Measurements from ENCODE around the gene GMEB2. TPM values are rescaled to one million over a fixed set of nuclear protein-coding genes. Genes with fewer than 3 reads are reported as not detected.
A peak's percentile ranks its signal among the peaks of the same experiment; 100 is the strongest.

The GMEB2 gene
- total and polyA plus RNA-seq, 5 donors from 2014 or later: 8.3 to 21.9 (median 10.1) TPM

DNA sequence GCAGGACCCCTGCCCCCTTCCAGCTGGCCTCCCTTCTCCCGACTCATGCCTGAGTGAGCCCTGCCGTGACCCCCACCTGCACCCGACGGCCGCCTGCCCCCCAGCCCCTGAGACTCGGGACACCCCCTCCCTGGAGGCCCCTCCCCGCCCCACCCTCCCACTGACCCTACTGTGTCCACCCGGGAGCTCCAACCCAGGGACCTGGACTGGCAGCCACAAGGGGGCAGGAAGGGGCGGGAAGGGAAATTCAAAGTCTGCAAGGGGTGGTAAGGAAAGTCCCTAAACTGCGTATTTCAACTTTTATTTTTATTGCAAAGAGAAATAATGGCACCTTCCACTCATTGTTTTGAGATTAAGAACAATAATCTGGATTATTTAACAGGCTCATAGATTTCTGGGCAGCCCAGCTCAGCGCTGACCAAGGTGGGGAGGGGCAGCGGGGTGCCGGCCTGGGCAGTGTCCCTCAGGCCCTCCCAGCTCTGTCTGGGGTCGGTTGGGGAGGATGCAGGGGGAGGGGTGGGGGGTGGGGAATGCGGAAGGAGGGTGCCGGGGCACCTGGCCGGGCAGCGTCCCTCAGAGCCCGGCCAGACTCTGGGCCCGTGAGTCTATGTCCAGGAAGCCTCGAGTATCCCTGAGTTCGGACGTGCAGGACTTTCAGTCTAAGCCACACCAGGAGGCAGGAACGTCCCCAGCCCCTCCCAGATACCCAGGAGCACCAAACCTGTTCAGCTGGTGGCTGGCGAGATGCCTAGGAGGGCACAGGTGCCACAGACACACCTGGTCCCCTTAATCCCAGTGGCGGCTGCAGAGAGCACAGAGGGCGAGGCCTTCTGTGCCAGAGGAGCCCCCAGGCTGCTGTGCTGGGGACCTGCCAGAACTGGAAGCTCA lies 88.5 kb downstream of the GMEB2 start:
- Histone ChIP-seq H3K4me1 (ENCODE audit: control insufficient read depth, insufficient read depth, low read length, poor library complexity, severe bottlenecking) (peaks cover 23% of the 10 kb centered on the region), H3K4me3 (ENCODE audit: low read depth, low read length) (no peak overlapping the region), H3K27me3 (ENCODE audit: control insufficient read depth, insufficient read depth, low read length) (no peaks in the 10 kb centered on the region), H3K36me3 (ENCODE audit: control insufficient read depth, insufficient read depth, low read length) (no peaks in the 10 kb centered on the region), H3K9me3 (ENCODE audit: control insufficient read depth in 2 of 2, low read length in 2 of 2) (no peaks in the 10 kb centered on the region), H3K27ac (ENCODE audit: insufficient read depth, low read length, poor library complexity, severe bottlenecking) (peak overlapping the region; percentile 86)
- no peaks in the 10 kb centered on the region for H3K27me3 Mint-ChIP-seq
- no peaks in the 10 kb centered on the region for H3K9me3 Mint-ChIP-seq
- ATAC-seq (ENCODE audit: low read depth in 2 of 2) (no peak), DNase-seq (peak in 2 of 3 donors; percentile 28 to 41)
- no peaks in the 10 kb centered on the region for H3K36me3 Mint-ChIP-seq
- H3K27ac Mint-ChIP-seq: peak overlapping the region in 1 of 3 donors; percentile 55
- peak overlapping the region; percentile 72 to 84 (median 80) for H3K4me3 Mint-ChIP-seq
- H3K4me1 Mint-ChIP-seq: peaks cover 0 to 17% (median under 1%) of the 10 kb centered on the region in 4 donors

Other genes starting within 250 kb of the GMEB2 start
- gene KCNQ2, start 154.4 kb downstream of the GMEB2 start, total RNA-seq: 0.89 TPM
- gene KCNQ2, start 154.4 kb downstream of the GMEB2 start, polyA plus RNA-seq: 1 to 10 TPM in 1 of 4 donors, under 1 TPM in 1, not detected in 2; 0.77 to 1.1 TPM
- 2.1 TPM for gene EEF1A2, start 128.0 kb downstream of the GMEB2 start, total RNA-seq
- gene EEF1A2, start 128.0 kb downstream of the GMEB2 start, polyA plus RNA-seq: under 1 TPM in 3 of 4 donors, not detected in 1; 0.10 to 0.56 (median 0.11) TPM
- gene PPDPF, start 106.3 kb downstream of the GMEB2 start, total RNA-seq: 155 TPM
- gene PPDPF, start 106.3 kb downstream of the GMEB2 start, polyA plus RNA-seq: 100 to 1,000 TPM in 1 of 4 donors, 10 to 100 TPM in 3; 75.8 to 110 (median 85.2) TPM
- gene PTK6, start 89.7 kb downstream of the GMEB2 start, total RNA-seq: 0.20 TPM
- under 1 TPM in 3 of 4 donors, not detected in 1; 0.15 to 0.21 (median 0.19) TPM for gene PTK6, start 89.7 kb downstream of the GMEB2 start, polyA plus RNA-seq
- gene SRMS, start 79.4 kb downstream of the GMEB2 start, total RNA-seq: not detected
- gene SRMS, start 79.4 kb downstream of the GMEB2 start, polyA plus RNA-seq: not detected
- gene FNDC11, start 72.9 kb downstream of the GMEB2 start, total RNA-seq: 1.5 TPM
- under 1 TPM; 0.07 to 0.94 (median 0.18) TPM for gene FNDC11, start 72.9 kb downstream of the GMEB2 start, polyA plus RNA-seq
- 124 TPM for gene HELZ2, start 52.9 kb downstream of the GMEB2 start, total RNA-seq
- gene HELZ2, start 52.9 kb downstream of the GMEB2 start, polyA plus RNA-seq: 1 to 10 TPM; 5.8 to 8.9 (median 7.1) TPM
- 64.6 TPM for gene STMN3, start 26.3 kb upstream of the GMEB2 start, total RNA-seq
- 10 to 100 TPM; 11.7 to 13.5 (median 12.5) TPM for gene STMN3, start 26.3 kb upstream of the GMEB2 start, polyA plus RNA-seq
- gene RTEL1, start 31.2 kb upstream of the GMEB2 start, total RNA-seq: 38.3 TPM
- 1 to 10 TPM; 1.8 to 3.7 (median 2.7) TPM for gene RTEL1, start 31.2 kb upstream of the GMEB2 start, polyA plus RNA-seq
- gene TNFRSF6B, start 69.6 kb upstream of the GMEB2 start, total RNA-seq: not detected
- not detected for gene TNFRSF6B, start 69.6 kb upstream of the GMEB2 start, polyA plus RNA-seq
- gene ARFRP1, start 80.9 kb upstream of the GMEB2 start, total RNA-seq: 51.6 TPM
- 10 to 100 TPM; 56.6 to 65.7 (median 63.1) TPM for gene ARFRP1, start 80.9 kb upstream of the GMEB2 start, polyA plus RNA-seq
- 51.5 TPM for gene ZGPAT, start 80.9 kb upstream of the GMEB2 start, total RNA-seq
- 10 to 100 TPM; 34.0 to 43.2 (median 40.3) TPM for gene ZGPAT, start 80.9 kb upstream of the GMEB2 start, polyA plus RNA-seq
- 237 TPM for gene LIME1, start 109.6 kb upstream of the GMEB2 start, total RNA-seq
- gene LIME1, start 109.6 kb upstream of the GMEB2 start, polyA plus RNA-seq: 100 to 1,000 TPM; 338 to 547 (median 430) TPM
- 110 TPM for gene SLC2A4RG, start 112.7 kb upstream of the GMEB2 start, total RNA-seq
- 1 to 10 TPM; 2.9 to 7.7 (median 4.5) TPM for gene SLC2A4RG, start 112.7 kb upstream of the GMEB2 start, polyA plus RNA-seq
- 0.49 TPM for gene ZBTB46, start 204.2 kb upstream of the GMEB2 start, total RNA-seq
- gene ZBTB46, start 204.2 kb upstream of the GMEB2 start, polyA plus RNA-seq: under 1 TPM in 2 of 4 donors, not detected in 2; 0.03 to 0.09 TPM
- gene ABHD16B, start 234.4 kb upstream of the GMEB2 start, total RNA-seq: not detected
- under 1 TPM in 1 of 4 donors, not detected in 3; 0.21 TPM for gene ABHD16B, start 234.4 kb upstream of the GMEB2 start, polyA plus RNA-seq
- 33.7 TPM for gene TPD52L2, start 238.2 kb upstream of the GMEB2 start, total RNA-seq
- 10 to 100 TPM; 69.0 to 72.1 (median 69.9) TPM for gene TPD52L2, start 238.2 kb upstream of the GMEB2 start, polyA plus RNA-seq

Measured in CD4-positive, CD25-positive, alpha-beta regulatory T cell (primary cell).